Astrocyte (in vitro differentiated cells and primary cell): ENCODE data around the gene PPP2R3C.

ENCODE experiments used
- CTCF ChIP-seq: IDR thresholded peaks from 2 replicates; pipeline ENCODE4 v1.5.1; 2011; ENCODE audit warnings: low read depth, mild to moderate bottlenecking, inconsistent platforms, low read length, moderate library complexity; ENCODE audit not compliant: insufficient read depth
- EZH2 ChIP-seq: IDR thresholded peaks from 2 replicates; pipeline ENCODE4 v1.6.1; 2012; ENCODE audit warnings: mild to moderate bottlenecking, low read length, inconsistent platforms; ENCODE audit not compliant: insufficient read depth

- TF ChIP-seq CTCF, result no peak
- no peak for TF ChIP-seq EZH2
Measured at GRCh38 chr14:35149239-35149638, 27.4 kb upstream of the PPP2R3C start.
